KMS-11 (cell line): ENCODE results near the gene LMAN1.

Experiments used
- H2AFZ ChIP-seq: fragments of 200-600 bp; sonication (generic); 2 replicates; pipeline ENCODE4 v1.6.1; 2016; ENCODE audit warnings: antibody characterized with exemption, mixed run types, low read depth
- H3K27ac ChIP-seq: fragments of 200-600 bp; sonication (generic); 2 replicates; pipeline ENCODE4 v1.6.1; 2016; ENCODE audit warnings: mild to moderate bottlenecking, mixed run types
- H3K27me3 ChIP-seq: fragments of 200-600 bp; sonication (generic); 2 replicates; pipeline ENCODE4 v1.6.1; 2017; ENCODE audit warnings: mild to moderate bottlenecking, low read depth, mixed run types, moderate library complexity; ENCODE audit not compliant: insufficient read depth
- H3K36me3 ChIP-seq: fragments of 200-600 bp; sonication (generic); 2 replicates; pipeline ENCODE4 v1.6.1; 2017; ENCODE audit warnings: mild to moderate bottlenecking, mixed run types; ENCODE audit not compliant: insufficient read depth
- H3K4me1 ChIP-seq: fragments of 200-600 bp; sonication (generic); 2 replicates; pipeline ENCODE4 v1.6.1; 2016; ENCODE audit warnings: mild to moderate bottlenecking, low read depth, mixed run types; ENCODE audit not compliant: poor library complexity, severe bottlenecking
- H3K4me2 ChIP-seq: fragments of 200-600 bp; sonication (generic); 2 replicates; pipeline ENCODE4 v1.7.0; 2016; ENCODE audit warnings: mild to moderate bottlenecking, mixed run types
- H3K4me3 ChIP-seq: fragments of 200-600 bp; sonication (generic); IDR thresholded peaks from 2 replicates; pipeline ENCODE4 v1.6.1; 2017; ENCODE audit warnings: low read depth, low read length, mixed read lengths; ENCODE audit not compliant: insufficient read depth
- H3K79me2 ChIP-seq: fragments of 200-600 bp; sonication (generic); 2 replicates; pipeline ENCODE4 v1.6.1; 2016; ENCODE audit warnings: low read depth, mixed run types; ENCODE audit not compliant: insufficient read depth
- H3K9ac ChIP-seq: fragments of 200-600 bp; sonication (generic); 2 replicates; pipeline ENCODE4 v1.6.1; 2016; ENCODE audit warnings: mild to moderate bottlenecking, mixed run types
- H4K20me1 ChIP-seq: fragments of 200-600 bp; sonication (generic); 2 replicates; pipeline ENCODE4 v1.6.1; 2016; ENCODE audit warnings: mild to moderate bottlenecking, mixed run types; ENCODE audit not compliant: insufficient read depth
- CTCF ChIP-seq: fragments of 200-600 bp; sonication (generic); conservative IDR thresholded peaks from 2 replicates; pipeline ENCODE4 v1.6.1; 2017; ENCODE audit warnings: low read depth, mild to moderate bottlenecking, antibody characterized with exemption, low read length, moderate library complexity, mixed read lengths

LMAN1 gene

GRCh38 chr18:59340817-59341216 is 18.2 kb downstream of the LMAN1 start:
- Histone ChIP-seq H3K4me2 (no peak overlapping the region), H3K36me3 (peaks cover 46% of the 10 kb centered on the region), H3K4me3 (no peak overlapping the region), H3K4me1 (peaks cover 17% of the 10 kb centered on the region), H3K79me2 (peaks cover 36% of the 10 kb centered on the region; the same call in 1 of the 2 replicates), H3K9ac (no peak overlapping the region), H3K27me3 (no peaks in the 10 kb centered on the region), H2AFZ (no peak overlapping the region), H3K27ac (no peak overlapping the region), H4K20me1 (no peaks in the 10 kb centered on the region)
- no peak for TF ChIP-seq CTCF

DNA sequence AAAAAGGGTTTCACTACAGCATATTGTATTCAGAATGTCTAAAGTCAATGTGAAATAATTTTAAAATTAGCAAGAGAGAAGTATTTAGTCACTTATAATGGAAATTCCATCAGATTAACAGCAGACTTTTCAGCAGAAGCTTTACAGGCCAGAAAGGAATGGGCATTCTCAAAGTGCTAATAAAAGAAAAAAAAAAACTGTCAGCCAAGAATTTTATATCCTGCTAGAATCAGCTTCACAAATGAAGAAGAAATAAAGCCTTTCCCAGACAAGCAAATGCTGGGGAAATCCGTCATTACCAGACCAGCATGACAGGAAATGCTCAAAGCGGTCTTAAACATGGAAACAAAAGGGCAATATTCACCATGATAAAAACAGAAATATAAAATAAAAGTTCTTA is 18.8 kb downstream of the LMAN1 start:
- no peak overlapping the region for H3K9ac ChIP-seq
- H4K20me1 ChIP-seq = no peaks in the 10 kb centered on the region
- H3K4me1 ChIP-seq = peaks cover 17% of the 10 kb centered on the region
- peaks cover 36% of the 10 kb centered on the region; the same call in 1 of the 2 replicates for H3K79me2 ChIP-seq
- no peak for TF ChIP-seq CTCF
- H3K27me3 ChIP-seq = no peaks in the 10 kb centered on the region
- no peak overlapping the region for H3K27ac ChIP-seq
- H3K36me3 ChIP-seq = peaks cover 44% of the 10 kb centered on the region
- no peak overlapping the region for H3K4me3 ChIP-seq
- no peak overlapping the region for H3K4me2 ChIP-seq
- H2AFZ ChIP-seq = no peak overlapping the region

DNA sequence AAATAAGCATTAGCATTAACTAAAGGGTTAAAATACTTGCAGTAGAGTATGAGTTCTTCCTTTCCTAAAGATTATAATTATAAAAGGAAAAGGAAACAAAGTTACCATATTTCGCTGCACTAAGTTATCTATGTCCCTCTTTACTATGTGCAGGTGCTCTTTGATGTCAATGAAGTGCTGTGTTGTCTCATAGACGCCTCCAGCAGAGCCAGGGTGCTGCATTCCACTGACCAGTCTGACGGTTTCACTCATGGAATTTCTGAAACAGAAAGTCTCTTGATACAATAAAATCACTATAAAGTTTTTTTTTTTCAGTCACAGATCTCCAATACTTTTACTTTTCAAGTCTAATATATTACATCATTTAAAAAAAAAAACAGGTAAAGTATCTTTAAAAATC is 26.1 kb downstream of the LMAN1 start:
- H3K27me3 ChIP-seq = no peaks in the 10 kb centered on the region
- H3K4me1 ChIP-seq = no peaks in the 10 kb centered on the region
- H3K4me3 ChIP-seq = no peak overlapping the region
- no peak overlapping the region for H3K9ac ChIP-seq
- no peaks in the 10 kb centered on the region for H3K79me2 ChIP-seq
- H4K20me1 ChIP-seq = no peaks in the 10 kb centered on the region
- no peak overlapping the region for H3K4me2 ChIP-seq
- H3K27ac ChIP-seq = no peak overlapping the region
- peaks cover 23% of the 10 kb centered on the region for H3K36me3 ChIP-seq
- no peak overlapping the region for H2AFZ ChIP-seq
- no peak for TF ChIP-seq CTCF

- Histone ChIP-seq H3K9ac (no peak overlapping the region), H3K36me3 (peaks cover 13% of the 10 kb centered on the region; the same call in 1 of the 2 replicates), H3K4me2 (no peak overlapping the region), H4K20me1 (no peaks in the 10 kb centered on the region), H3K4me3 (no peak overlapping the region), H2AFZ (no peak overlapping the region), H3K79me2 (no peaks in the 10 kb centered on the region), H3K27me3 (no peaks in the 10 kb centered on the region), H3K27ac (no peak overlapping the region), H3K4me1 (no peaks in the 10 kb centered on the region)
- TF ChIP-seq CTCF = no peak
These were observed 30.4 kb downstream of the LMAN1 start for GRCh38 chr18:59328683-59329082.
